SK-N-SH treated with all-trans-retinoic acid at 6 μM for 48 hours (cell line): ENCODE data around the gene GALC.

Experiments used
- ATAC-seq: fragments of 200-7000 bp; cut with Tn5 transposase; 3 replicates; pipeline ENCODE4 v1.9.1; 2020; ENCODE audit warnings: mild to moderate bottlenecking, moderate library complexity
- ARNTL ChIP-seq: fragments of 450-650 bp; formaldehyde crosslinking; IDR thresholded peaks from 2 replicates; pipeline ENCODE4 v1.5.0; 2020; ENCODE audit warnings: low read depth, mild to moderate bottlenecking, moderate library complexity, borderline replicate concordance
- BACH2 ChIP-seq: fragments of 250-450 bp; sonication (Bioruptor Pico); IDR thresholded peaks from 2 replicates; pipeline ENCODE4 v1.9.0; 2021; ENCODE audit warnings: mild to moderate bottlenecking, borderline replicate concordance
- CSDC2 ChIP-seq: fragments of 250-450 bp; sonication (Bioruptor Pico); IDR thresholded peaks from 2 replicates; pipeline ENCODE4 v1.5.0; 2020; ENCODE audit warnings: mild to moderate bottlenecking, moderate library complexity
- GLIS3 ChIP-seq: fragments of 250-450 bp; sonication (Bioruptor Pico); IDR thresholded peaks from 2 replicates; pipeline ENCODE4 v1.5.0; 2020; ENCODE audit warnings: mild to moderate bottlenecking, moderate library complexity
- ISL1 ChIP-seq: fragments of 250-450 bp; sonication (Bioruptor Pico); IDR thresholded peaks from 2 replicates; pipeline ENCODE4 v2.1.2; 2022; ENCODE audit warnings: mild to moderate bottlenecking, moderate library complexity
- OSR1 ChIP-seq: fragments of 250-450 bp; sonication (Bioruptor Pico); IDR thresholded peaks from 2 replicates; pipeline ENCODE4 v1.8.0; 2022; ENCODE audit warnings: moderate library complexity, mild to moderate bottlenecking, inconsistent platforms
- PPARA ChIP-seq: fragments of 250-450 bp; sonication (Bioruptor Pico); IDR thresholded peaks from 2 replicates; pipeline ENCODE4 v1.5.0; 2020; ENCODE audit warnings: mild to moderate bottlenecking, borderline replicate concordance
- SNAI2 ChIP-seq: fragments of 250-450 bp; sonication (Bioruptor Pico); IDR thresholded peaks from 2 replicates; pipeline ENCODE4 v1.5.0; 2020; ENCODE audit warnings: mild to moderate bottlenecking, moderate library complexity
- TCF4 ChIP-seq: fragments of 250-450 bp; sonication (Bioruptor Pico); IDR thresholded peaks from 2 replicates; pipeline ENCODE4 v1.8.0; 2021; ENCODE audit warnings: mild to moderate bottlenecking, moderate library complexity, borderline replicate concordance
- ZFP3 ChIP-seq: fragments of 250-450 bp; sonication (Bioruptor Pico); IDR thresholded peaks from 2 replicates; pipeline ENCODE4 v1.5.0; 2020; ENCODE audit warnings: mild to moderate bottlenecking, moderate library complexity
- ZFP30 ChIP-seq: fragments of 450-650 bp; formaldehyde crosslinking; IDR thresholded peaks from 2 replicates; pipeline ENCODE4 v1.5.0; 2022; ENCODE audit warnings: mild to moderate bottlenecking, moderate library complexity
- ZNF565 ChIP-seq: fragments of 450-650 bp; formaldehyde crosslinking; conservative IDR thresholded peaks from 2 replicates; pipeline ENCODE4 v1.5.0; 2020; ENCODE audit warnings: low read depth, mild to moderate bottlenecking, moderate library complexity
- ZNF70 ChIP-seq: fragments of 450-650 bp; formaldehyde crosslinking; IDR thresholded peaks from 2 replicates; pipeline ENCODE4 v1.5.0; 2020; ENCODE audit warnings: mild to moderate bottlenecking, moderate library complexity
- ZNF8 ChIP-seq: fragments of 450-650 bp; formaldehyde crosslinking; IDR thresholded peaks from 2 replicates; pipeline ENCODE4 v1.5.0; 2020; ENCODE audit warnings: mild to moderate bottlenecking, moderate library complexity
- TF ChIP-seq, protein P1 (sequence below): fragments of 250-450 bp; sonication (Bioruptor Pico); IDR thresholded peaks from 2 replicates; pipeline ENCODE4 v1.5.1; 2021; ENCODE audit warnings: mild to moderate bottlenecking, moderate library complexity
- TF ChIP-seq, protein P2 (sequence below): fragments of 250-450 bp; sonication (Bioruptor Pico); IDR thresholded peaks from 2 replicates; pipeline ENCODE4 v1.5.0; 2020; ENCODE audit warnings: mild to moderate bottlenecking, moderate library complexity
- TF ChIP-seq, protein P3 (sequence below): fragments of 250-450 bp; sonication (Bioruptor Pico); IDR thresholded peaks from 2 replicates; pipeline ENCODE4 v1.5.1; 2020; ENCODE audit warnings: low read depth, mild to moderate bottlenecking, moderate library complexity
- TF ChIP-seq, protein P4 (sequence below): fragments of 250-450 bp; sonication (Bioruptor Pico); IDR thresholded peaks from 2 replicates; pipeline ENCODE4 v1.8.0; 2020; ENCODE audit warnings: mild to moderate bottlenecking, moderate library complexity, borderline replicate concordance
- TF ChIP-seq, protein P5 (sequence below): fragments of 250-450 bp; sonication (Bioruptor Pico); IDR thresholded peaks from 2 replicates; pipeline ENCODE4 v1.8.0; 2021; ENCODE audit warnings: low read depth, mild to moderate bottlenecking, moderate library complexity, borderline replicate concordance

The GALC gene

DNA sequence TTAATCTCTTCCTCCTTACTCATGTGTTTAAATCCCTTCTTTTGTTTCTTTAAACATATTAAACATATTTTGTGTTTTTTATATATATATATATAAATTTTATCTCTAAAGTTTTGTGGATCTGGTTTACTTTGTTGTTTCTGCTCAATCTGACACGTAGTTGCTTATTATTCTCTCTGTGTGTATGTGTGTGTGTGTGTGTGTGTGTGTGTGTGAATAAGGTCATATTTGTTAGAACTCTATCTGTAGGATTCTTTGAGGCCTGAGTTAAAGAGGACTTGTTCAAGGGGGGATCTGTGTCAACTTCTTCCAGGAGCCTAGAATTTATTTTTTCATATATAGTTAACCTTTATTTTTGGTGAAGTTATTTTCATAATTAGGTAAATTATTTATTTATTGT lies 14.6 kb upstream of the GALC start:
- no peak for ATAC-seq

DNA sequence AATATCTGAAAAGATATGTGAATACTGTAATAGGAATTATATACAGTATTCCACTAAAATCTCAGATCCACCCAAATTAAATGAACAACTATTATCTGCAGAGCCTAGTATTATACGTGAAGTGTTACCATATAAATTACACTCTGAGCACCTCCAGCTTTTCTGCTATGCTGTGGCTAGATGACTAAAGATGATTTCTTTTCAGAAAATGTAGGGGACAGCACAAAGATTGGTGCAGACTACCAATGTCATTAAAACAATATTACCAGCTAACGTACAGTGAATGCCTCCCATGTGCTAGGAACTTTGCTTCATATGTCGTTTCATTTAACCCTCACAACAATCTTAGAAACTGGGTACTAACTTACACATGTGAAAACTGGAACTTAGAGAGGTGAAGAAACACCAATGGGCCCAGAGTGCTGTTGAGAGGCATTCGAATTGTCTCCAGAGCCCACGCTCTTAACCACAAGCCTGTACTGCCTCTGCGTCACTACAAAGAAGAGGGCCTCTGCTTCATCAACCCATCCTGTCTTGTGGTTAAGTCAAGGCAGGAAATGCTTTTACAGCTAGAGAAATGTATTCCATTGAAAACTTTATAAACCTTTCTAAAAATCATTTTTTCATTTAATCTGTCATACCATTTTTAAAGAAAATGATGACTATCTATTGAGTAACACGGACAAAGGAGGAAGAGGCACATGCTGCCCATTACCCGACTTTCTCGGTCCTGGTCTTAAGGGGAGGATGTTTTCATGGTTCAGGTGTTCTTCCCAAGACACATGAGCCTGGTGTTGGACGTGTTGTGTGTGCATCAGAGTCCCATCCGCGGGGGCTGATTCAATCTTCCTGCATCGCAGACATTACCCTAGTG lies 13.2 kb upstream of the GALC start:
- ATAC-seq = no peak
- TF ChIP-seq, protein P1, sequence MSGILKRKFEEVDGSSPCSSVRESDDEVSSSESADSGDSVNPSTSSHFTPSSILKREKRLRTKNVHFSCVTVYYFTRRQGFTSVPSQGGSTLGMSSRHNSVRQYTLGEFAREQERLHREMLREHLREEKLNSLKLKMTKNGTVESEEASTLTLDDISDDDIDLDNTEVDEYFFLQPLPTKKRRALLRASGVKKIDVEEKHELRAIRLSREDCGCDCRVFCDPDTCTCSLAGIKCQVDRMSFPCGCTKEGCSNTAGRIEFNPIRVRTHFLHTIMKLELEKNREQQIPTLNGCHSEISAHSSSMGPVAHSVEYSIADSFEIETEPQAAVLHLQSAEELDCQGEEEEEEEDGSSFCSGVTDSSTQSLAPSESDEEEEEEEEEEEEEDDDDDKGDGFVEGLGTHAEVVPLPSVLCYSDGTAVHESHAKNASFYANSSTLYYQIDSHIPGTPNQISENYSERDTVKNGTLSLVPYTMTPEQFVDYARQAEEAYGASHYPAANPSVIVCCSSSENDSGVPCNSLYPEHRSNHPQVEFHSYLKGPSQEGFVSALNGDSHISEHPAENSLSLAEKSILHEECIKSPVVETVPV = no peak
- no peak for TF ChIP-seq ZNF8 (CRISPR knock-in tag)
- no peak for TF ChIP-seq ZNF70 (CRISPR knock-in tag)
- no peak for TF ChIP-seq OSR1
- TF ChIP-seq BACH2 (CRISPR knock-in tag) = no peak
- TF ChIP-seq, protein P2, sequence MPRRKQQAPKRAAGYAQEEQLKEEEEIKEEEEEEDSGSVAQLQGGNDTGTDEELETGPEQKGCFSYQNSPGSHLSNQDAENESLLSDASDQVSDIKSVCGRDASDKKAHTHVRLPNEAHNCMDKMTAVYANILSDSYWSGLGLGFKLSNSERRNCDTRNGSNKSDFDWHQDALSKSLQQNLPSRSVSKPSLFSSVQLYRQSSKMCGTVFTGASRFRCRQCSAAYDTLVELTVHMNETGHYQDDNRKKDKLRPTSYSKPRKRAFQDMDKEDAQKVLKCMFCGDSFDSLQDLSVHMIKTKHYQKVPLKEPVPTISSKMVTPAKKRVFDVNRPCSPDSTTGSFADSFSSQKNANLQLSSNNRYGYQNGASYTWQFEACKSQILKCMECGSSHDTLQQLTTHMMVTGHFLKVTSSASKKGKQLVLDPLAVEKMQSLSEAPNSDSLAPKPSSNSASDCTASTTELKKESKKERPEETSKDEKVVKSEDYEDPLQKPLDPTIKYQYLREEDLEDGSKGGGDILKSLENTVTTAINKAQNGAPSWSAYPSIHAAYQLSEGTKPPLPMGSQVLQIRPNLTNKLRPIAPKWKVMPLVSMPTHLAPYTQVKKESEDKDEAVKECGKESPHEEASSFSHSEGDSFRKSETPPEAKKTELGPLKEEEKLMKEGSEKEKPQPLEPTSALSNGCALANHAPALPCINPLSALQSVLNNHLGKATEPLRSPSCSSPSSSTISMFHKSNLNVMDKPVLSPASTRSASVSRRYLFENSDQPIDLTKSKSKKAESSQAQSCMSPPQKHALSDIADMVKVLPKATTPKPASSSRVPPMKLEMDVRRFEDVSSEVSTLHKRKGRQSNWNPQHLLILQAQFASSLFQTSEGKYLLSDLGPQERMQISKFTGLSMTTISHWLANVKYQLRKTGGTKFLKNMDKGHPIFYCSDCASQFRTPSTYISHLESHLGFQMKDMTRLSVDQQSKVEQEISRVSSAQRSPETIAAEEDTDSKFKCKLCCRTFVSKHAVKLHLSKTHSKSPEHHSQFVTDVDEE (CRISPR knock-in tag) = no peak
- TF ChIP-seq CSDC2 (CRISPR knock-in tag) = no peak
- no peak for TF ChIP-seq TCF4
- TF ChIP-seq SNAI2 (CRISPR knock-in tag) = no peak
- no peak for TF ChIP-seq GLIS3 (CRISPR knock-in tag)
- TF ChIP-seq ZFP3 (CRISPR knock-in tag) = no peak
- no peak for TF ChIP-seq PPARA (CRISPR knock-in tag)
- TF ChIP-seq ZFP30 (CRISPR knock-in tag) = no peak
- no peak for TF ChIP-seq ZNF565 (CRISPR knock-in tag)

More for the DNA sequence above, 14.6 kb upstream of the GALC start:
- no peak for TF ChIP-seq BACH2 (CRISPR knock-in tag)
- TF ChIP-seq ZNF8 (CRISPR knock-in tag) = no peak
- TF ChIP-seq, protein P1 = no peak
- TF ChIP-seq PPARA (CRISPR knock-in tag) = no peak
- no peak for TF ChIP-seq GLIS3 (CRISPR knock-in tag)
- no peak for TF ChIP-seq ARNTL (CRISPR knock-in tag)
- TF ChIP-seq, protein P3, sequence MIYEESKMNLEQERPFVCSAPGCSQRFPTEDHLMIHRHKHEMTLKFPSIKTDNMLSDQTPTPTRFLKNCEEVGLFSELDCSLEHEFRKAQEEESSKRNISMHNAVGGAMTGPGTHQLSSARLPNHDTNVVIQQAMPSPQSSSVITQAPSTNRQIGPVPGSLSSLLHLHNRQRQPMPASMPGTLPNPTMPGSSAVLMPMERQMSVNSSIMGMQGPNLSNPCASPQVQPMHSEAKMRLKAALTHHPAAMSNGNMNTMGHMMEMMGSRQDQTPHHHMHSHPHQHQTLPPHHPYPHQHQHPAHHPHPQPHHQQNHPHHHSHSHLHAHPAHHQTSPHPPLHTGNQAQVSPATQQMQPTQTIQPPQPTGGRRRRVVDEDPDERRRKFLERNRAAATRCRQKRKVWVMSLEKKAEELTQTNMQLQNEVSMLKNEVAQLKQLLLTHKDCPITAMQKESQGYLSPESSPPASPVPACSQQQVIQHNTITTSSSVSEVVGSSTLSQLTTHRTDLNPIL (CRISPR knock-in tag) = no peak
- TF ChIP-seq, protein P4, sequence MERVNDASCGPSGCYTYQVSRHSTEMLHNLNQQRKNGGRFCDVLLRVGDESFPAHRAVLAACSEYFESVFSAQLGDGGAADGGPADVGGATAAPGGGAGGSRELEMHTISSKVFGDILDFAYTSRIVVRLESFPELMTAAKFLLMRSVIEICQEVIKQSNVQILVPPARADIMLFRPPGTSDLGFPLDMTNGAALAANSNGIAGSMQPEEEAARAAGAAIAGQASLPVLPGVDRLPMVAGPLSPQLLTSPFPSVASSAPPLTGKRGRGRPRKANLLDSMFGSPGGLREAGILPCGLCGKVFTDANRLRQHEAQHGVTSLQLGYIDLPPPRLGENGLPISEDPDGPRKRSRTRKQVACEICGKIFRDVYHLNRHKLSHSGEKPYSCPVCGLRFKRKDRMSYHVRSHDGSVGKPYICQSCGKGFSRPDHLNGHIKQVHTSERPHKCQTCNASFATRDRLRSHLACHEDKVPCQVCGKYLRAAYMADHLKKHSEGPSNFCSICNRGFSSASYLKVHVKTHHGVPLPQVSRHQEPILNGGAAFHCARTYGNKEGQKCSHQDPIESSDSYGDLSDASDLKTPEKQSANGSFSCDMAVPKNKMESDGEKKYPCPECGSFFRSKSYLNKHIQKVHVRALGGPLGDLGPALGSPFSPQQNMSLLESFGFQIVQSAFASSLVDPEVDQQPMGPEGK (CRISPR knock-in tag) = no peak
- TF ChIP-seq, protein P5, sequence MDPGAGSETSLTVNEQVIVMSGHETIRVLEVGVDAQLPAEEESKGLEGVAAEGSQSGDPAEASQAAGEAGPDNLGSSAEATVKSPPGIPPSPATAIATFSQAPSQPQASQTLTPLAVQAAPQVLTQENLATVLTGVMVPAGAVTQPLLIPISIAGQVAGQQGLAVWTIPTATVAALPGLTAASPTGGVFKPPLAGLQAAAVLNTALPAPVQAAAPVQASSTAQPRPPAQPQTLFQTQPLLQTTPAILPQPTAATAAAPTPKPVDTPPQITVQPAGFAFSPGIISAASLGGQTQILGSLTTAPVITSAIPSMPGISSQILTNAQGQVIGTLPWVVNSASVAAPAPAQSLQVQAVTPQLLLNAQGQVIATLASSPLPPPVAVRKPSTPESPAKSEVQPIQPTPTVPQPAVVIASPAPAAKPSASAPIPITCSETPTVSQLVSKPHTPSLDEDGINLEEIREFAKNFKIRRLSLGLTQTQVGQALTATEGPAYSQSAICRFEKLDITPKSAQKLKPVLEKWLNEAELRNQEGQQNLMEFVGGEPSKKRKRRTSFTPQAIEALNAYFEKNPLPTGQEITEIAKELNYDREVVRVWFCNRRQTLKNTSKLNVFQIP (CRISPR knock-in tag) = no peak
- TF ChIP-seq ZNF565 (CRISPR knock-in tag) = no peak
- TF ChIP-seq ZFP3 (CRISPR knock-in tag) = no peak
- TF ChIP-seq ISL1 (CRISPR knock-in tag) = no peak
- TF ChIP-seq, protein P2 (CRISPR knock-in tag) = no peak
